ENCODE results near the gene MFN1. TPM values are rescaled to one million over a fixed set of nuclear protein-coding genes. Genes with fewer than 3 reads are reported as not detected.
A peak's percentile ranks its signal among the peaks of the same experiment; 100 is the strongest.

Gene MFN1
- total and polyA plus RNA-seq, 8 donors, result 38.8 to 82.0 (median 66.6) TPM

DNA sequence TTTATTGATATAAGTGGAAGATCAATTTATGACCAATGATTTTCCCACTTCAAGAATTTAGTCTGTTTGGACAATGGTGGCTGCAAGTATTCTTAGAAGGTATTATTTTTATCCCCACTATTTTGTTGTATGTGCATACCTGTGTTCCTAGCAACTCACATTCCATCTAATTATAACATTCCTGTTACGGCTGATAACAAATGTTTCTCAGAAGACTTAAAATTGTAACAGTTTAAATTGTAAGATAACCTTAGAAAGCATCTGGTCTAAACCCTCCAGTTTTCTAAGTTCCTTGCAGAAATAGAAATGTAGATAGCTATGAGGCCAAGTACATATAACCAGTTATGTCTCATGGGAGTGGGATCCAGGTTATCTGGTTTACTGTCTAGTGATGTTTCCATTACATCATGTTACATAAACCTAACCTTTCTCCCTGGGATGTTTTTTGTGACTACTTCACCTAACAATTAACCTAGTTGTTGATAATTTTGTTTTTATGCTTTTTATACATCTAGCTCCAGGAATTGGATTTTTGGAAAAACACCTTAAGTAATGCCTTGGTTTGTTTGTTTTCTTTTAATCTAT, 11.1 kb upstream of the MFN1 start:
- H3K9me3 ChIP-seq, result no peaks in the 10 kb centered on the region
- H3K27ac ChIP-seq, result no peak overlapping the region
- no peaks in the 10 kb centered on the region for H3K27me3 ChIP-seq
- DNase-seq (no peak), ATAC-seq (no peak)
- intact Hi-C loops (cut with DNase I), result no loop called here
- H3K36me3 ChIP-seq, result peaks cover 4 to 58% of the 10 kb centered on the region in 2 donors
- H3K4me3 ChIP-seq, result no peak overlapping the region
- no peaks in the 10 kb centered on the region for H3K4me1 ChIP-seq
- TF ChIP-seq CTCF (IDR thresholded peaks at IDR 0.05), result no peak

DNA sequence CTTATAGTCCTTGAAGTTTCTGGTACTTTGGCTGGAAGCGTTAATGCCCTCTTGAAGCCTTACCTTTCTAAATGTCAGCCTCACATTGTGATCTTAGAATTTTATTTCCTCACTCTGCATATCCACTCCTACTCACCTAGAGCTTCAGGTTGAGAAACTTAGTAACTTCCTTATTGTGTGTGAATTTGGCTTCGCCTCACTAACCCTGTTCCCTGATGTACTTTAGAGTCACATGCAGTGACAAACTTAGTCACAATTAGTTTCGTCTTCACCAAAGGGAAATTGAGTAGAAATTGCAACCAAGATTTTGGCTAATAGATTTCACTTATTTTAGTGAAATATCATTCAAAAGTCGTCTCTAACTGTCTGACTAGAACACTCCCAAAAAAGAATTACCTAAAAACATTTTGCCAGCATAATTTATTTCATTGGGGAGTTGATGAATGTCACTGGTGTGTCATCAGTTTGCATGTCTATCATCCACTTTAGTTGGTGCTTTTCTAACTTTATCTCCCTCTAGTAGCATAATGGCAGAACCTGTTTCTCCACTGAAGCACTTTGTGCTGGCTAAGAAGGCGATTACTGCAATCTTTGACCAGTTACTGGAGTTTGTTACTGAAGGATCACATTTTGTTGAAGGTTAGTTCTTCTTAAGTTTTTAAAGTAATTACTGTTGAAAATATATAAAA, 960 bp downstream of the MFN1 start:
- H3K27ac ChIP-seq, result peak overlapping the region in 1 of 2 donors; percentile 88
- peak; percentile 27 for ATAC-seq

GRCh38 chr3:179355996-179356395, 8.5 kb downstream of the MFN1 start:
- Histone ChIP-seq H3K27ac (no peak overlapping the region), H3K4me3 (no peak overlapping the region), H3K27me3 (no peaks in the 10 kb centered on the region), H3K4me1 (peaks cover 0 to 3% of the 10 kb centered on the region in 2 donors), H3K9me3 (no peaks in the 10 kb centered on the region), H3K36me3 (peaks cover 0 to 100% of the 10 kb centered on the region in 2 donors)
- no peak for TF ChIP-seq CTCF (IDR thresholded peaks at IDR 0.05)
- intact Hi-C loops (cut with DNase I), result no loop called here
- no peak for DNase-seq
- no peak for ATAC-seq

More for the DNA sequence above, 960 bp downstream of the MFN1 start:
- intact Hi-C loops (cut with DNase I), result no loop called here
- no peaks in the 10 kb centered on the region for H3K9me3 ChIP-seq
- H3K4me1 ChIP-seq, result peaks cover 0 to 22% of the 10 kb centered on the region in 2 donors
- H3K4me3 ChIP-seq, result peak overlapping the region; percentile 66 to 78
- H3K36me3 ChIP-seq, result peaks cover 0 to 40% of the 10 kb centered on the region in 2 donors
- no peak for TF ChIP-seq CTCF (IDR thresholded peaks at IDR 0.05)
- DNase-seq, result peak in 1 of 4 donors; percentile 10
- no peaks in the 10 kb centered on the region for H3K27me3 ChIP-seq

DNA sequence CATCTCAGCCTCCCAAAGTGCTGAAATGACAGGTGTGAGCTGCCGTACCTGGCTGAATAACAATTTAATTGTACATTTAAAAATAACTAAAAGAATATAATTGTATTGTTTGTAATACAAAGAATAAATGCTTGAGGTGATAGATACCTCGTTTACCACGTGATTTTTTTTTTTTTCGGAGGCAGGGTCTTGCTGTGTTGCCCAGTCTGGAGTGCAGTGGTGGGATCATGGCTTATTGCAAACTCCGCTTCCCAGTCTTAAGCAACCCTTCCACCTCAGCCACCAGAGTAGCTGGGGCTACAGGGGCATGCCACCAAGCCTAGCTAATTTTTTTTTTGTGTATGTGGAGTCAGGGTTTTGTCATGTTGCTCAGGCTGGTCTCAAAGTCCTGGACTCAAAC, 15.8 kb downstream of the MFN1 start:
- no peak for DNase-seq
- TF ChIP-seq CTCF (IDR thresholded peaks at IDR 0.05), result no peak
- H3K27ac ChIP-seq, result no peak overlapping the region
- H3K36me3 ChIP-seq, result peaks cover 0 to 96% of the 10 kb centered on the region in 2 donors
- H3K9me3 ChIP-seq, result no peaks in the 10 kb centered on the region
- no peak overlapping the region for H3K4me3 ChIP-seq
- ATAC-seq, result no peak
- H3K4me1 ChIP-seq, result no peaks in the 10 kb centered on the region
- no peaks in the 10 kb centered on the region for H3K27me3 ChIP-seq
- intact Hi-C loops (cut with DNase I), result no loop called here

DNA sequence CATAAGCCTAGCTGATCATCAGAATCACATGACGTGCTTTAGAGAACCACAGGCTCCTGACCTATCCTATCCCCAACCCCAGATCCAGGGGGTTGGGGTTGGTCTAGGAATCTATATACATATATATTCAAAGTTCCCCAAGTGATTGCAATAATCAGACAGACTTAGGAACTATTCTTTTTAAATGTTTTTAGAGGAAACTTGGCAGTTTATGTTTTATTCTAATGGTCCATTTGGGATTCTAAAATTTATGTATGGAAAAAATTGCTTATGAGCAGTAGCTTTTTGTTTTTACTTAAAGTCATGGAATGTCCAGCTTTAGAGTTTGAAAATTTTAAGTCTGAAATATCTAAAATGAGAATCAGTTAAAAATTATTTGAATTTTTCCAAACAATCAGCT, 22.1 kb downstream of the MFN1 start:
- H3K9me3 ChIP-seq, result no peaks in the 10 kb centered on the region
- H3K27ac ChIP-seq, result no peak overlapping the region
- H3K36me3 ChIP-seq, result peaks cover 0 to 65% of the 10 kb centered on the region in 2 donors
- DNase-seq (no peak), ATAC-seq (no peak)
- H3K4me3 ChIP-seq, result no peak overlapping the region
- no peaks in the 10 kb centered on the region for H3K4me1 ChIP-seq
- no peaks in the 10 kb centered on the region for H3K27me3 ChIP-seq
- intact Hi-C loops (cut with DNase I), result no loop called here
- no peak for TF ChIP-seq CTCF (IDR thresholded peaks at IDR 0.05)

All from left lung (tissue), 10 donors.